Activated T-cell treated with anti-CD3 and anti-CD28 coated beads, Interleukin-2, amount 50 U/mL, for 24 hours (primary cell): ENCODE measurements around the gene PRRG1.
"Not testable (repeated sequence)": the region's sequence is repeated elsewhere in the genome, so short reads cannot be mapped to it uniquely, and the experiment has no call there.

ENCODE experiments used
- DNase-seq: peaks from one replicate; pipeline ENCODE4 v3.0.0-alpha.2; 2020
- H3K27ac Mint-ChIP-seq: 2 replicates; pipeline ENCODE4 v1.8.0; 2020; ENCODE audit warnings: mild to moderate bottlenecking, mixed read lengths
- H3K27me3 Mint-ChIP-seq: 2 replicates; pipeline ENCODE4 v1.8.0; 2020; ENCODE audit warnings: mixed read lengths
- H3K36me3 Mint-ChIP-seq: 2 replicates; pipeline ENCODE4 v1.8.0; 2020; ENCODE audit warnings: low read depth, mixed read lengths
- H3K4me1 Mint-ChIP-seq: 2 replicates; pipeline ENCODE4 v1.8.0; 2020; ENCODE audit warnings: low read depth, mixed read lengths
- H3K4me3 Mint-ChIP-seq: 2 replicates; pipeline ENCODE4 v1.8.0; 2020; ENCODE audit warnings: mild to moderate bottlenecking, moderate library complexity, mixed read lengths
- H3K9me3 Mint-ChIP-seq: 2 replicates; pipeline ENCODE4 v1.8.0; 2020; ENCODE audit warnings: mixed read lengths

PRRG1 gene

GRCh38 chrX:37349221-37350033 lies at the start of gene PRRG1:
Gene PRRG1, plus strand, starts transcription at chrX:37349364. Its CDS starts 56,886 bp downstream, at chrX:37406250.
- DNase-seq, result no peak
- Mint-ChIP-seq H3K4me1 (peaks cover 9% of the 10 kb centered on the region), H3K4me3 (peak within 1 kb of the TSS; percentile 41), H3K36me3 (no peaks in the 10 kb centered on the region), H3K27me3 (peaks cover 78% of the 10 kb centered on the region), H3K9me3 (no peaks in the 10 kb centered on the region), H3K27ac (no peak within 1 kb of the TSS)

GRCh38 chrX:37302569-37302968 lies 46.6 kb upstream of the PRRG1 start:
- Mint-ChIP-seq H3K4me1 (no peaks in the 10 kb centered on the region), H3K27ac (no peak overlapping the region), H3K4me3 (no peak overlapping the region), H3K36me3 (no peaks in the 10 kb centered on the region), H3K27me3 (peaks cover 7% of the 10 kb centered on the region), H3K9me3 (peaks cover 3% of the 10 kb centered on the region)
- no peak for DNase-seq

GRCh38 chrX:37305238-37305637 lies 43.9 kb upstream of the PRRG1 start:
- H3K4me1 Mint-ChIP-seq, H3K4me3 Mint-ChIP-seq, H3K27ac Mint-ChIP-seq, H3K9me3 Mint-ChIP-seq, DNase-seq, H3K36me3 Mint-ChIP-seq: not testable (repeated sequence)
- H3K27me3 Mint-ChIP-seq, result peaks cover 12% of the 10 kb centered on the region

GRCh38 chrX:37314531-37314930 lies 34.6 kb upstream of the PRRG1 start:
- Mint-ChIP-seq H3K9me3 (no peaks in the 10 kb centered on the region), H3K4me1 (no peaks in the 10 kb centered on the region), H3K27ac (no peak overlapping the region), H3K4me3 (no peak overlapping the region), H3K27me3 (peaks cover 49% of the 10 kb centered on the region), H3K36me3 (no peaks in the 10 kb centered on the region)
- DNase-seq, result no peak

GRCh38 chrX:37315511-37316248 lies 33.5 kb upstream of the PRRG1 start:
- Mint-ChIP-seq H3K4me3 (no peak overlapping the region), H3K27ac (no peak overlapping the region), H3K9me3 (no peaks in the 10 kb centered on the region), H3K36me3 (no peaks in the 10 kb centered on the region), H3K4me1 (no peaks in the 10 kb centered on the region), H3K27me3 (peaks cover 50% of the 10 kb centered on the region)
- no peak for DNase-seq

- Mint-ChIP-seq H3K4me3 (no peak overlapping the region), H3K27ac (no peak overlapping the region), H3K27me3 (peaks cover 41% of the 10 kb centered on the region), H3K4me1 (no peaks in the 10 kb centered on the region), H3K9me3 (no peaks in the 10 kb centered on the region), H3K36me3 (no peaks in the 10 kb centered on the region)
- DNase-seq, result no peak
These were observed 28.5 kb upstream of the PRRG1 start for GRCh38 chrX:37320541-37321203.

GRCh38 chrX:37330642-37331041 lies 18.5 kb upstream of the PRRG1 start:
- H3K27me3 Mint-ChIP-seq, result peaks cover 18% of the 10 kb centered on the region
- H3K36me3 Mint-ChIP-seq, result no peaks in the 10 kb centered on the region
- H3K4me1 Mint-ChIP-seq, result no peaks in the 10 kb centered on the region
- no peak overlapping the region for H3K27ac Mint-ChIP-seq
- DNase-seq, result no peak
- H3K9me3 Mint-ChIP-seq, result no peaks in the 10 kb centered on the region
- no peak overlapping the region for H3K4me3 Mint-ChIP-seq

- Mint-ChIP-seq H3K4me3 (no peak overlapping the region), H3K36me3 (no peaks in the 10 kb centered on the region), H3K4me1 (no peaks in the 10 kb centered on the region), H3K27ac (no peak overlapping the region), H3K9me3 (no peaks in the 10 kb centered on the region), H3K27me3 (peaks cover 16% of the 10 kb centered on the region)
- DNase-seq, result no peak
These were observed 17.6 kb upstream of the PRRG1 start for GRCh38 chrX:37331546-37331945.

GRCh38 chrX:37332055-37332454 lies 17.1 kb upstream of the PRRG1 start:
- no peak overlapping the region for H3K27ac Mint-ChIP-seq
- H3K4me1 Mint-ChIP-seq, result no peaks in the 10 kb centered on the region
- no peaks in the 10 kb centered on the region for H3K36me3 Mint-ChIP-seq
- DNase-seq, result no peak
- no peaks in the 10 kb centered on the region for H3K9me3 Mint-ChIP-seq
- H3K4me3 Mint-ChIP-seq, result no peak overlapping the region
- peaks cover 20% of the 10 kb centered on the region for H3K27me3 Mint-ChIP-seq

GRCh38 chrX:37332987-37333658 lies 16.0 kb upstream of the PRRG1 start:
- no peak for DNase-seq
- Mint-ChIP-seq H3K27me3 (peaks cover 20% of the 10 kb centered on the region), H3K4me1 (no peaks in the 10 kb centered on the region), H3K9me3 (no peaks in the 10 kb centered on the region), H3K36me3 (no peaks in the 10 kb centered on the region), H3K27ac (no peak overlapping the region), H3K4me3 (no peak overlapping the region)

GRCh38 chrX:37347420-37347819 lies 1.7 kb upstream of the PRRG1 start:
- H3K4me1 Mint-ChIP-seq, result peaks cover 9% of the 10 kb centered on the region
- no peak overlapping the region for H3K27ac Mint-ChIP-seq
- DNase-seq, result no peak
- H3K27me3 Mint-ChIP-seq, result peaks cover 76% of the 10 kb centered on the region
- no peaks in the 10 kb centered on the region for H3K9me3 Mint-ChIP-seq
- no peaks in the 10 kb centered on the region for H3K36me3 Mint-ChIP-seq
- no peak overlapping the region for H3K4me3 Mint-ChIP-seq

- Mint-ChIP-seq H3K27ac (no peak overlapping the region), H3K4me1 (peaks cover 9% of the 10 kb centered on the region), H3K4me3 (no peak overlapping the region), H3K36me3 (no peaks in the 10 kb centered on the region), H3K27me3 (peaks cover 75% of the 10 kb centered on the region), H3K9me3 (no peaks in the 10 kb centered on the region)
- DNase-seq, result no peak
These were observed 763 bp upstream of the PRRG1 start for GRCh38 chrX:37348231-37348970.

GRCh38 chrX:37348971-37349220 lies 268 bp upstream of the PRRG1 start:
- Mint-ChIP-seq H3K4me1 (peaks cover 9% of the 10 kb centered on the region), H3K27ac (no peak overlapping the region), H3K36me3 (no peaks in the 10 kb centered on the region), H3K27me3 (peaks cover 77% of the 10 kb centered on the region), H3K9me3 (no peaks in the 10 kb centered on the region), H3K4me3 (no peak overlapping the region)
- no peak for DNase-seq

GRCh38 chrX:37350034-37350365 lies 836 bp downstream of the PRRG1 start:
- H3K4me3 Mint-ChIP-seq, result no peak overlapping the region
- H3K36me3 Mint-ChIP-seq, result no peaks in the 10 kb centered on the region
- H3K27ac Mint-ChIP-seq, result no peak overlapping the region
- no peaks in the 10 kb centered on the region for H3K9me3 Mint-ChIP-seq
- peaks cover 75% of the 10 kb centered on the region for H3K27me3 Mint-ChIP-seq
- no peak for DNase-seq
- H3K4me1 Mint-ChIP-seq, result peaks cover 9% of the 10 kb centered on the region
